PC-3 (cell line): ENCODE data around the gene PLEKHB2. TPM values are rescaled to one million over a fixed set of nuclear protein-coding genes. Genes with fewer than 3 reads are reported as not detected.

Source experiments
- ATAC-seq: fragments of 200-7000 bp; cut with Tn5 transposase; 2 replicates; pipeline ENCODE4 v1.9.1; 2020; ENCODE audit warnings: mild to moderate bottlenecking, moderate library complexity
- BruUV-seq: library from RNA; stranded (reverse); fragments of 400-500 nt; replicated peaks from 2 replicates; lab custom pipeline; 2021; lab: Mats Ljungman, UMichigan
- CTCF ChIA-PET: fragments of 300-600 bp; sonication (Branson Sonifier 250); formaldehyde crosslinking; loops from one replicate; lab custom pipeline; 2022; ENCODE audit warnings: antibody characterized with exemption; lab: Charles Lee
- POLR2A ChIA-PET: fragments of 300-600 bp; sonication (Branson Sonifier 250); formaldehyde crosslinking; loops from one replicate; lab custom pipeline; 2022; ENCODE audit warnings: antibody characterized with exemption; ENCODE audit not compliant: unreplicated experiment; lab: Charles Lee
- DNase-seq: peaks from one replicate; pipeline ENCODE4 v3.0.0-alpha.2; 2015
- H2AFZ ChIP-seq: fragments of 300-600 bp; sonication (generic); 2 replicates; pipeline ENCODE4 v1.6.0; 2016; ENCODE audit warnings: antibody characterized with exemption, low read length
- H3F3A ChIP-seq: fragments of 300-600 bp; sonication (generic); one replicate; pipeline ENCODE4 v1.6.0; 2017; ENCODE audit warnings: antibody characterized with exemption, low read length, control low read depth, mild to moderate bottlenecking; ENCODE audit not compliant: unreplicated experiment
- H3K27ac ChIP-seq: fragments of 300-600 bp; sonication (generic); 2 replicates; pipeline ENCODE4 v1.5.1; 2016; ENCODE audit warnings: mild to moderate bottlenecking, low read length
- H3K27me3 ChIP-seq: fragments of 300-600 bp; sonication (generic); 2 replicates; pipeline ENCODE4 v1.6.1; 2016; ENCODE audit warnings: low read length, mixed read lengths
- H3K36me3 ChIP-seq: fragments of 300-600 bp; sonication (generic); 2 replicates; pipeline ENCODE4 v1.6.1; 2016; ENCODE audit warnings: low read depth, mixed run types, low read length, mixed read lengths
- H3K4me1 ChIP-seq: fragments of 300-600 bp; sonication (generic); 2 replicates; pipeline ENCODE4 v1.5.1; 2016; ENCODE audit warnings: low read length; ENCODE audit not compliant: insufficient read depth
- H3K4me2 ChIP-seq: fragments of 300-600 bp; sonication (generic); 2 replicates; pipeline ENCODE4 v1.6.0; 2016; ENCODE audit warnings: low read length
- H3K4me3 ChIP-seq: fragments of 300-600 bp; sonication (generic); 2 replicates; pipeline ENCODE4 v1.5.1; 2016; ENCODE audit warnings: mild to moderate bottlenecking, low read length, mixed read lengths
- H3K79me2 ChIP-seq: fragments of 300-600 bp; sonication (generic); 2 replicates; pipeline ENCODE4 v1.6.1; 2017; ENCODE audit warnings: low read length, mixed read lengths
- H3K9ac ChIP-seq: fragments of 300-600 bp; sonication (generic); 2 replicates; pipeline ENCODE4 v1.6.0; 2016; ENCODE audit warnings: mild to moderate bottlenecking, low read length
- H3K9me2 ChIP-seq: fragments of 300-600 bp; sonication (generic); replicated peaks from 2 replicates; pipeline ENCODE4 v1.6.1; 2016; ENCODE audit warnings: mixed run types, low read length, mixed read lengths
- H3K9me3 ChIP-seq: fragments of 300-600 bp; sonication (generic); 2 replicates; pipeline ENCODE4 v1.6.1; 2016; ENCODE audit warnings: low read length, mixed read lengths
- H4K20me1 ChIP-seq: fragments of 300-600 bp; sonication (generic); 2 replicates; pipeline ENCODE4 v1.6.1; 2016; ENCODE audit warnings: low read length, mixed read lengths
- EZH2 ChIP-seq: fragments of 300-600 bp; sonication (generic); IDR thresholded peaks from one replicate; pipeline ENCODE4 v1.6.1; 2017; ENCODE audit warnings: antibody characterized with exemption, mild to moderate bottlenecking, low read length; ENCODE audit not compliant: unreplicated experiment
- EZH2phosphoT487 ChIP-seq: fragments of 300-600 bp; sonication (generic); IDR thresholded peaks from 2 replicates; pipeline ENCODE4 v1.6.1; 2018; ENCODE audit warnings: mild to moderate bottlenecking, antibody characterized with exemption, low read length, borderline replicate concordance
- intact Hi-C: fragments of 100-400 bp; cut with micrococcal nuclease; formaldehyde crosslinking; loops from 2 replicates; pipeline ENCODE4 v1.9.0; 2023
- total RNA-seq: library from RNA; depleted of rRNA; stranded (reverse); fragments of >200 nt; gene quantifications from 2 replicates; pipeline ENCODE4 v1.2.3, GENCODE V29; 2014
- TF ChIP-seq, protein P1 (sequence below): fragments of 300-600 bp; sonication (generic); conservative IDR thresholded peaks from 2 replicates; pipeline ENCODE4 v1.5.1; 2017; ENCODE audit warnings: antibody characterized with exemption, low read depth, mild to moderate bottlenecking, low read length

The PLEKHB2 gene
- total RNA-seq, 1 experiment from 2014 or later, result 64.5 TPM

GRCh38 chr2:131152074-131152473 is 46.9 kb downstream of the PLEKHB2 start:
- intact Hi-C loops, result no loop called here
- no peak for DNase-seq

DNA sequence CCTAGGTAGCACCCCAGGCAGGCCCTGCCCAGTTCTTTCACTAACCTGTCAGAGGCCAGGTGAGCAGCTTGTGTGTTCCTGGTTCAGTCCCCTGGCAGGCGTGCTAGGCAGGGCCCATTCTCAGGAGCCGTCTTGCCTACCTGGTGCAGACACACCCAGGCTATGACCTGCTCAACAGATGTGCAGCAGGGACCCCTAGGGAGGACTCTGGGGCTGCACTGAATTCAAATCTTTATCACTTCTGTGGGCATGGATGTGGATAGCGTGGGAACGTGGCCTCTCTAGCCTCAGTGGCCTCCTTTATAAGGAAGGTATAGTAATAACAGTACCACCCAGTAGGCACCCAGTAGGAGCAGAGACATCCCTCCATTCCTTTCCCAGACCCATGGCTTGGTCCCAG is 48.4 kb downstream of the PLEKHB2 start:
- H3K27me3 ChIP-seq, result no peaks in the 10 kb centered on the region
- no peaks in the 10 kb centered on the region for H3K79me2 ChIP-seq
- no TSS peak for BruUV-seq
- H3K4me3 ChIP-seq, result no peak overlapping the region
- ChIA-PET POLR2A (no interaction called here), CTCF (no interaction called here)
- peak; percentile 20 for ATAC-seq
- H3K27ac ChIP-seq, result no peak overlapping the region
- no peaks in the 10 kb centered on the region for H3K9me2 ChIP-seq
- intact Hi-C loops, result no loop called here
- H3K9ac ChIP-seq, result no peak overlapping the region
- no peaks in the 10 kb centered on the region for H3K4me1 ChIP-seq
- H3K9me3 ChIP-seq, result no peaks in the 10 kb centered on the region
- H2AFZ ChIP-seq, result no peak overlapping the region
- no peak overlapping the region for H3K4me2 ChIP-seq
- H3K36me3 ChIP-seq, result peaks cover 10% of the 10 kb centered on the region
- TF ChIP-seq EZH2phosphoT487 (no peak), EZH2 (no peak)
- no peaks in the 10 kb centered on the region for H3F3A ChIP-seq
- DNase-seq, result no peak
- no peaks in the 10 kb centered on the region for H4K20me1 ChIP-seq

More at GRCh38 chr2:131152074-131152473, 46.9 kb downstream of the PLEKHB2 start:
- H2AFZ ChIP-seq, result no peak overlapping the region
- no peaks in the 10 kb centered on the region for H3K79me2 ChIP-seq
- no peak overlapping the region for H3K4me2 ChIP-seq
- no peaks in the 10 kb centered on the region for H3K9me3 ChIP-seq
- no TSS peak for BruUV-seq
- ChIA-PET POLR2A (no interaction called here), CTCF (no interaction called here)
- no peaks in the 10 kb centered on the region for H4K20me1 ChIP-seq
- TF ChIP-seq, protein P1, sequence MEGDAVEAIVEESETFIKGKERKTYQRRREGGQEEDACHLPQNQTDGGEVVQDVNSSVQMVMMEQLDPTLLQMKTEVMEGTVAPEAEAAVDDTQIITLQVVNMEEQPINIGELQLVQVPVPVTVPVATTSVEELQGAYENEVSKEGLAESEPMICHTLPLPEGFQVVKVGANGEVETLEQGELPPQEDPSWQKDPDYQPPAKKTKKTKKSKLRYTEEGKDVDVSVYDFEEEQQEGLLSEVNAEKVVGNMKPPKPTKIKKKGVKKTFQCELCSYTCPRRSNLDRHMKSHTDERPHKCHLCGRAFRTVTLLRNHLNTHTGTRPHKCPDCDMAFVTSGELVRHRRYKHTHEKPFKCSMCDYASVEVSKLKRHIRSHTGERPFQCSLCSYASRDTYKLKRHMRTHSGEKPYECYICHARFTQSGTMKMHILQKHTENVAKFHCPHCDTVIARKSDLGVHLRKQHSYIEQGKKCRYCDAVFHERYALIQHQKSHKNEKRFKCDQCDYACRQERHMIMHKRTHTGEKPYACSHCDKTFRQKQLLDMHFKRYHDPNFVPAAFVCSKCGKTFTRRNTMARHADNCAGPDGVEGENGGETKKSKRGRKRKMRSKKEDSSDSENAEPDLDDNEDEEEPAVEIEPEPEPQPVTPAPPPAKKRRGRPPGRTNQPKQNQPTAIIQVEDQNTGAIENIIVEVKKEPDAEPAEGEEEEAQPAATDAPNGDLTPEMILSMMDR, result no peak
- no peak for TF ChIP-seq EZH2phosphoT487
- TF ChIP-seq EZH2, result no peak
- peaks cover 16% of the 10 kb centered on the region for H3K36me3 ChIP-seq
- H3K27ac ChIP-seq, result no peak overlapping the region
- no peaks in the 10 kb centered on the region for H3K4me1 ChIP-seq
- no peaks in the 10 kb centered on the region for H3F3A ChIP-seq
- H3K27me3 ChIP-seq, result no peaks in the 10 kb centered on the region
- H3K4me3 ChIP-seq, result no peak overlapping the region
- H3K9me2 ChIP-seq, result no peaks in the 10 kb centered on the region
- ATAC-seq, result no peak; the same call in 1 of the 2 replicates
- H3K9ac ChIP-seq, result no peak overlapping the region

- CTCF ChIA-PET, result no interaction called here
- no TSS peak for BruUV-seq
- Histone ChIP-seq H3K27me3 (0 out of 2 replicates have a peak, but pooled peaks cover 3% of the 10 kb centered on the region), H2AFZ (no peak overlapping the region), H3K9me2 (no peaks in the 10 kb centered on the region), H3K4me1 (no peaks in the 10 kb centered on the region), H3F3A (no peaks in the 10 kb centered on the region), H3K9ac (no peak overlapping the region), H3K79me2 (no peaks in the 10 kb centered on the region), H4K20me1 (no peaks in the 10 kb centered on the region), H3K4me2 (no peak overlapping the region), H3K4me3 (no peak overlapping the region), H3K36me3 (peaks cover 5% of the 10 kb centered on the region), H3K27ac (no peak overlapping the region), H3K9me3 (no peaks in the 10 kb centered on the region)
- DNase-seq (peak; percentile 77), ATAC-seq (peak; percentile 84)
- TF ChIP-seq, protein P1, result peak; percentile 95
- TF ChIP-seq EZH2phosphoT487 (no peak), EZH2 (no peak)
- POLR2A ChIA-PET, result no interaction called here
- intact Hi-C loops, result loop anchor here (1.0 kb wide), 3 partner anchors 181 to 519 kb away; no protein-coding TSS in a partner anchor
These were observed 49.0 kb downstream of the PLEKHB2 start for GRCh38 chr2:131154071-131154531.
